NCI-H526 treated with DMSO at 0.1 percent for 48 hours (cell line): ENCODE data around the gene ALOX12B.
A peak's percentile ranks its signal among the peaks of the same experiment; 100 is the strongest.
"Not testable (repeated sequence)": the region's sequence is repeated elsewhere in the genome, so short reads cannot be mapped to it uniquely, and the experiment has no call there.

Experiments
- DNase-seq: peaks from one replicate; lab custom pipeline; 2025; lab: John Stamatoyannopoulos, UW

ALOX12B gene

GRCh38 chr17:8063761-8064534 is 23.6 kb downstream of the ALOX12B start:
- no peak for DNase-seq

GRCh38 chr17:8062807-8063483 is 24.6 kb downstream of the ALOX12B start:
- no peak for DNase-seq

- no peak for DNase-seq
Measured at GRCh38 chr17:8062435-8062806, 25.1 kb downstream of the ALOX12B start.

GRCh38 chr17:8061851-8062250 is 25.7 kb downstream of the ALOX12B start:
- not testable (repeated sequence) for DNase-seq

- peak; percentile 13 for DNase-seq
Measured at GRCh38 chr17:8060274-8060673, 27.2 kb downstream of the ALOX12B start.

- DNase-seq, result no peak
Measured at GRCh38 chr17:8059131-8059530, 28.4 kb downstream of the ALOX12B start.

GRCh38 chr17:8057691-8058114 is 29.8 kb downstream of the ALOX12B start:
- peak; percentile 70 for DNase-seq

- DNase-seq, result no peak
Measured at GRCh38 chr17:8056976-8057625, 30.4 kb downstream of the ALOX12B start.

GRCh38 chr17:8056232-8056975 is 31.1 kb downstream of the ALOX12B start:
- no peak for DNase-seq

- DNase-seq, result no peak
Measured at GRCh38 chr17:8055851-8056231, 31.7 kb downstream of the ALOX12B start.

GRCh38 chr17:8053600-8053999 is 33.9 kb downstream of the ALOX12B start:
- no peak for DNase-seq

GRCh38 chr17:8052256-8053252 is 35.0 kb downstream of the ALOX12B start:
- no peak for DNase-seq

GRCh38 chr17:8051831-8052230 is 35.7 kb downstream of the ALOX12B start:
- DNase-seq, result no peak

GRCh38 chr17:8048736-8049135 is 38.8 kb downstream of the ALOX12B start:
- no peak for DNase-seq

GRCh38 chr17:8048236-8048635 is 39.3 kb downstream of the ALOX12B start:
- no peak for DNase-seq

GRCh38 chr17:8047769-8048110 is 39.8 kb downstream of the ALOX12B start:
- no peak for DNase-seq

- DNase-seq, result no peak
Measured at GRCh38 chr17:8046929-8047768, 40.4 kb downstream of the ALOX12B start.

GRCh38 chr17:8046306-8046928 is 41.1 kb downstream of the ALOX12B start:
- DNase-seq, result no peak
